Liver (tissue), 9 donors: ENCODE data around the gene AVPR1B. TPM values are rescaled to one million over a fixed set of nuclear protein-coding genes. Genes with fewer than 3 reads are reported as not detected.

Source experiments
- DNase-seq: peaks from one replicate; pipeline ENCODE4 v3.0.0-alpha.2; 2017; ENCODE audit warnings: low spot score
- H3K27ac ChIP-seq, 2 donors: one replicate each; pipeline ENCODE4 v1.7.0; 2013; ENCODE audit warnings: inconsistent platforms in 2 of 2, low read length in 2 of 2, control low read depth in 1 of 2, low read depth in 1 of 2, mild to moderate bottlenecking in 1 of 2
- H3K27me3 ChIP-seq, 4 donors: one replicate each; pipeline versions ENCODE4 v1.6.1 to v1.7.0; 2013; ENCODE audit warnings: low read length in 3 of 4, inconsistent platforms in 1 of 4, mild to moderate bottlenecking in 1 of 4, moderate library complexity in 1 of 4; ENCODE audit not compliant: control insufficient read depth in 4 of 4, insufficient read depth in 4 of 4
- H3K36me3 ChIP-seq, 4 donors: one replicate each; pipeline versions ENCODE4 v1.6.1 to v1.7.0; 2013; ENCODE audit warnings: low read length in 3 of 4, mild to moderate bottlenecking in 3 of 4, low read depth in 1 of 4, moderate library complexity in 1 of 4; ENCODE audit not compliant: control insufficient read depth in 4 of 4, insufficient read depth in 3 of 4
- H3K4me1 ChIP-seq, 4 donors: one replicate each; pipeline versions ENCODE4 v1.6.1 to v1.7.0; 2013; ENCODE audit warnings: low read length in 3 of 4, mild to moderate bottlenecking in 3 of 4, moderate library complexity in 1 of 4; ENCODE audit not compliant: control insufficient read depth in 4 of 4, insufficient read depth in 4 of 4
- H3K4me3 ChIP-seq, 3 donors: one replicate each; pipeline versions ENCODE4 v1.6.1 to v1.7.0; 2013; ENCODE audit warnings: low read length in 3 of 3, control low read depth in 1 of 3, low read depth in 1 of 3, mild to moderate bottlenecking in 1 of 3
- H3K9ac ChIP-seq, 2 donors: one replicate each; pipeline ENCODE4 v1.7.0; 2013; ENCODE audit warnings: low read length in 2 of 2, mild to moderate bottlenecking in 2 of 2, moderate library complexity in 2 of 2, control low read depth in 1 of 2, low read depth in 1 of 2
- H3K9me3 ChIP-seq, 4 donors: one replicate each; pipeline versions ENCODE4 v1.6.1 to v1.7.0; 2013; ENCODE audit warnings: low read length in 3 of 4; ENCODE audit not compliant: control insufficient read depth in 4 of 4
- ATF3 ChIP-seq: IDR thresholded peaks from 2 replicates; pipeline ENCODE4 v1.6.1; 2016; ENCODE audit warnings: antibody characterized with exemption
- CTCF ChIP-seq: fragments of 150-350 bp; IDR thresholded peaks from 2 replicates; pipeline ENCODE4 v1.5.1; 2017; ENCODE audit warnings: improper control_type of control experiment, low read depth, low read length; ENCODE audit not compliant: missing input control
- EGR1 ChIP-seq, 2 donors: IDR thresholded peaks; 2 replicates each; pipeline ENCODE4 v1.6.1; 2016 to 2018; ENCODE audit warnings: antibody characterized with exemption in 2 of 2, low read depth in 2 of 2
- FOXA1 ChIP-seq: IDR thresholded peaks from 2 replicates; pipeline ENCODE4 v1.6.1; 2016; ENCODE audit warnings: antibody characterized with exemption
- FOXA2 ChIP-seq: IDR thresholded peaks from 2 replicates; pipeline ENCODE4 v1.6.1; 2016; ENCODE audit warnings: antibody characterized with exemption
- GABPA ChIP-seq, 2 donors: IDR thresholded peaks in 1 of 2; conservative IDR thresholded peaks in 1 of 2; 2 replicates each; pipeline ENCODE4 v1.6.1; 2016; ENCODE audit warnings: antibody characterized with exemption in 2 of 2, mild to moderate bottlenecking in 1 of 2, moderate library complexity in 1 of 2
- HNF4A ChIP-seq, 2 donors: conservative IDR thresholded peaks; 2 replicates each; pipeline ENCODE4 v1.6.1; 2016; ENCODE audit warnings: antibody characterized with exemption in 2 of 2, mild to moderate bottlenecking in 2 of 2
- JUND ChIP-seq, 2 donors: IDR thresholded peaks; 2 replicates each; pipeline ENCODE4 v1.6.1; 2016; ENCODE audit warnings: antibody characterized with exemption in 2 of 2
- MAX ChIP-seq: IDR thresholded peaks from 2 replicates; pipeline ENCODE4 v1.6.1; 2016; ENCODE audit warnings: antibody characterized with exemption
- NR2F2 ChIP-seq: IDR thresholded peaks from 2 replicates; pipeline ENCODE4 v1.6.1; 2016; ENCODE audit warnings: antibody characterized with exemption
- RAD21 ChIP-seq, 2 donors: IDR thresholded peaks; 2 replicates each; pipeline ENCODE4 v1.6.1; 2016; ENCODE audit warnings: antibody characterized with exemption in 2 of 2, mild to moderate bottlenecking in 2 of 2
- RXRA ChIP-seq, 2 donors: IDR thresholded peaks; 2 replicates each; pipeline ENCODE4 v1.6.1; 2017 to 2018; ENCODE audit warnings: antibody characterized with exemption in 2 of 2, mild to moderate bottlenecking in 1 of 2
- SP1 ChIP-seq: IDR thresholded peaks from 2 replicates; pipeline ENCODE4 v1.6.1; 2018; ENCODE audit warnings: antibody characterized with exemption, mild to moderate bottlenecking
- TAF1 ChIP-seq: conservative IDR thresholded peaks from 2 replicates; pipeline ENCODE4 v1.6.1; 2016; ENCODE audit warnings: antibody characterized with exemption, mild to moderate bottlenecking
- YY1 ChIP-seq: IDR thresholded peaks from 2 replicates; pipeline ENCODE4 v1.6.1; 2016; ENCODE audit warnings: antibody characterized with exemption, mild to moderate bottlenecking
- ZBTB33 ChIP-seq: IDR thresholded peaks from 2 replicates; pipeline ENCODE4 v1.6.1; 2016; ENCODE audit warnings: antibody characterized with exemption
- WGBS: extraction: QIAGEN DNeasy Blood & Tissue Kit; methylation state at CpG from one replicate; pipeline ENCODE4 v1.1.7; 2013; 5-methylcytosine and 5-hydroxymethylcytosine counted together
- polyA plus RNA-seq, 2 donors: library from polyadenylated mRNA; stranded (reverse) in 1 of 2; unstranded in 1 of 2; fragments of 200-250 nt in 1 of 2; fragments of >200 nt in 1 of 2; fragmentation: Nextera tagmentation in 1 of 2; extraction: Ambion mirVana in 1 of 2; gene quantifications; one replicate each; pipeline versions ENCODE4 v1.2.1 to v1.2.3, GENCODE V29; 2013 to 2015
- total RNA-seq, 2 donors: library from RNA; depleted of rRNA; stranded (reverse); fragments of >200 nt; gene quantifications; one replicate each; pipeline ENCODE4 v1.2.3, GENCODE V29; 2014
- donor health status: healthy.
- donor health status: healthy.
- donor health status: healthy.
- donor health status: healthy.
- donor health status: healthy.

Gene AVPR1B
- total and polyA plus RNA-seq, 4 donors = not detected

- 89% methylated on average over 6 of the region's 6 CpGs for WGBS
- Histone ChIP-seq H3K4me3 (no peak overlapping the region), H3K9me3 (no peaks in the 10 kb centered on the region), H3K4me1 (peaks cover 0 to 15% (median 9%) of the 10 kb centered on the region in 4 donors), H3K27ac (no peak overlapping the region), H3K9ac (no peak overlapping the region), H3K27me3 (no peaks in the 10 kb centered on the region), H3K36me3 (peaks cover 0 to 2% (median 0%) of the 10 kb centered on the region in 4 donors)
- TF ChIP-seq NR2F2 (no peak), YY1 (no peak), RXRA (IDR thresholded peaks at IDR 0.05) (no peak), CTCF (no peak), ATF3 (no peak), GABPA (IDR thresholded peaks at IDR 0.05 in 1 of 2, conservative IDR thresholded peaks at IDR 0.05 in 1 of 2) (no peak), FOXA2 (no peak), SP1 (no peak), RAD21 (IDR thresholded peaks at IDR 0.05) (no peak), ZBTB33 (no peak), MAX (no peak), HNF4A (conservative IDR thresholded peaks at IDR 0.05) (no peak), JUND (IDR thresholded peaks at IDR 0.05) (no peak)
- DNase-seq = no peak
Measured at GRCh38 chr1:206062464-206062863, 54.7 kb downstream of the AVPR1B start.

- H3K4me1 ChIP-seq = peaks cover 0 to 5% (median 4%) of the 10 kb centered on the region in 4 donors
- no peak for DNase-seq
- WGBS = 95% methylated on average over 3 of the region's 3 CpGs
- H3K4me3 ChIP-seq = no peak overlapping the region
- H3K27me3 ChIP-seq = no peaks in the 10 kb centered on the region
- no peaks in the 10 kb centered on the region for H3K9me3 ChIP-seq
- H3K9ac ChIP-seq = no peak overlapping the region
- no peak overlapping the region for H3K27ac ChIP-seq
- TF ChIP-seq CTCF (no peak), MAX (no peak), SP1 (no peak), HNF4A (conservative IDR thresholded peaks at IDR 0.05) (no peak), EGR1 (IDR thresholded peaks at IDR 0.05; ENCODE audit: low read depth in 2 of 2) (no peak), RXRA (IDR thresholded peaks at IDR 0.05) (no peak), JUND (IDR thresholded peaks at IDR 0.05) (no peak), FOXA1 (no peak), ATF3 (no peak), NR2F2 (no peak), TAF1 (no peak), ZBTB33 (no peak), FOXA2 (no peak), YY1 (no peak), GABPA (IDR thresholded peaks at IDR 0.05 in 1 of 2, conservative IDR thresholded peaks at IDR 0.05 in 1 of 2) (no peak)
- peaks cover 0 to 2% (median 0%) of the 10 kb centered on the region in 4 donors for H3K36me3 ChIP-seq
Measured at GRCh38 chr1:206060844-206061243, 56.3 kb downstream of the AVPR1B start.
